K562 (cell line): ENCODE data around the gene TTC28. TPM values are rescaled to one million over a fixed set of nuclear protein-coding genes. Genes with fewer than 3 reads are reported as not detected.

Experiments
- BRD4 ChIP-seq: fragments of 200-600 bp; sonication (generic); IDR thresholded peaks from 2 replicates; pipeline ENCODE4 v1.6.1; 2017; ENCODE audit warnings: inconsistent platforms
- CREM ChIP-seq: IDR thresholded peaks from 2 replicates; pipeline ENCODE4 v1.6.1; 2014; ENCODE audit warnings: antibody characterized with exemption, low read depth
- DNMT1 ChIP-seq: fragments of 450-650 bp; IDR thresholded peaks from 2 replicates; pipeline ENCODE4 v1.6.1; 2016; ENCODE audit warnings: antibody characterized with exemption, mild to moderate bottlenecking
- E2F3 ChIP-seq: fragments of 250-450 bp; sonication (Bioruptor Pico); IDR thresholded peaks from 2 replicates; pipeline ENCODE4 v1.4.0; 2020; ENCODE audit warnings: mild to moderate bottlenecking
- HCFC1 ChIP-seq: IDR thresholded peaks from 2 replicates; pipeline ENCODE4 v1.6.1; 2012; ENCODE audit warnings: low read depth, low read length, improper control_type of control experiment
- MEF2A ChIP-seq: IDR thresholded peaks from 2 replicates; pipeline ENCODE4 v1.6.1; 2011; ENCODE audit warnings: low read depth, mild to moderate bottlenecking, low read length, moderate library complexity; ENCODE audit not compliant: control insufficient read depth
- MEIS2 ChIP-seq: fragments of 450-650 bp; IDR thresholded peaks from 2 replicates; pipeline ENCODE4 v1.6.1; 2014; ENCODE audit warnings: mild to moderate bottlenecking; ENCODE audit not compliant: partially characterized antibody
- polyA plus RNA-seq, 8 experiments: library from polyadenylated mRNA; depleted of rRNA in 4 of 8; stranded (reverse) in 5 of 8; unstranded in 3 of 8; fragments of >200 nt; fragmentation: Nextera tagmentation in 2 of 8; fragmentation: Illumina TruSeq in 1 of 8; extraction: Ambion mirVana in 2 of 8; extraction: Trizol in 1 of 8; gene quantifications; 2 replicates each; pipeline versions ENCODE4 v1.2.1 to v1.2.3, GENCODE V29; 2011 to 2014; ENCODE audit warnings: inconsistent platforms in 1 of 8, missing spikeins in 1 of 8
- total RNA-seq, 7 experiments: library from RNA; depleted of rRNA in 6 of 7; stranded (reverse); fragments of >200 nt in 6 of 7; fragmentation: Illumina TruSeq in 2 of 7; extraction: Trizol in 2 of 7; gene quantifications; 2 replicates each; pipeline versions ENCODE4 v1.2.1 to v1.2.3, GENCODE V29; 2011 to 2021; ENCODE audit warnings: low replicate concordance in 1 of 7
- TF ChIP-seq, protein P1 (sequence below): fragments of 450-650 bp; IDR thresholded peaks from 2 replicates; pipeline ENCODE4 v1.6.1; 2016; ENCODE audit warnings: low read depth
- TF ChIP-seq, protein P2 (sequence below): sonication (generic); formaldehyde crosslinking; IDR thresholded peaks from 2 replicates; pipeline ENCODE4 v1.8.1; 2023; ENCODE audit warnings: mild to moderate bottlenecking, missing genetic modification reagents

The TTC28 gene
- total and polyA plus RNA-seq, 9 of the 15 experiments (the other 6 are each of a cell fraction or from before 2014, with no cell fraction given), result 0.22 to 10.7 (median 3.1) TPM

- TF ChIP-seq, protein P1, sequence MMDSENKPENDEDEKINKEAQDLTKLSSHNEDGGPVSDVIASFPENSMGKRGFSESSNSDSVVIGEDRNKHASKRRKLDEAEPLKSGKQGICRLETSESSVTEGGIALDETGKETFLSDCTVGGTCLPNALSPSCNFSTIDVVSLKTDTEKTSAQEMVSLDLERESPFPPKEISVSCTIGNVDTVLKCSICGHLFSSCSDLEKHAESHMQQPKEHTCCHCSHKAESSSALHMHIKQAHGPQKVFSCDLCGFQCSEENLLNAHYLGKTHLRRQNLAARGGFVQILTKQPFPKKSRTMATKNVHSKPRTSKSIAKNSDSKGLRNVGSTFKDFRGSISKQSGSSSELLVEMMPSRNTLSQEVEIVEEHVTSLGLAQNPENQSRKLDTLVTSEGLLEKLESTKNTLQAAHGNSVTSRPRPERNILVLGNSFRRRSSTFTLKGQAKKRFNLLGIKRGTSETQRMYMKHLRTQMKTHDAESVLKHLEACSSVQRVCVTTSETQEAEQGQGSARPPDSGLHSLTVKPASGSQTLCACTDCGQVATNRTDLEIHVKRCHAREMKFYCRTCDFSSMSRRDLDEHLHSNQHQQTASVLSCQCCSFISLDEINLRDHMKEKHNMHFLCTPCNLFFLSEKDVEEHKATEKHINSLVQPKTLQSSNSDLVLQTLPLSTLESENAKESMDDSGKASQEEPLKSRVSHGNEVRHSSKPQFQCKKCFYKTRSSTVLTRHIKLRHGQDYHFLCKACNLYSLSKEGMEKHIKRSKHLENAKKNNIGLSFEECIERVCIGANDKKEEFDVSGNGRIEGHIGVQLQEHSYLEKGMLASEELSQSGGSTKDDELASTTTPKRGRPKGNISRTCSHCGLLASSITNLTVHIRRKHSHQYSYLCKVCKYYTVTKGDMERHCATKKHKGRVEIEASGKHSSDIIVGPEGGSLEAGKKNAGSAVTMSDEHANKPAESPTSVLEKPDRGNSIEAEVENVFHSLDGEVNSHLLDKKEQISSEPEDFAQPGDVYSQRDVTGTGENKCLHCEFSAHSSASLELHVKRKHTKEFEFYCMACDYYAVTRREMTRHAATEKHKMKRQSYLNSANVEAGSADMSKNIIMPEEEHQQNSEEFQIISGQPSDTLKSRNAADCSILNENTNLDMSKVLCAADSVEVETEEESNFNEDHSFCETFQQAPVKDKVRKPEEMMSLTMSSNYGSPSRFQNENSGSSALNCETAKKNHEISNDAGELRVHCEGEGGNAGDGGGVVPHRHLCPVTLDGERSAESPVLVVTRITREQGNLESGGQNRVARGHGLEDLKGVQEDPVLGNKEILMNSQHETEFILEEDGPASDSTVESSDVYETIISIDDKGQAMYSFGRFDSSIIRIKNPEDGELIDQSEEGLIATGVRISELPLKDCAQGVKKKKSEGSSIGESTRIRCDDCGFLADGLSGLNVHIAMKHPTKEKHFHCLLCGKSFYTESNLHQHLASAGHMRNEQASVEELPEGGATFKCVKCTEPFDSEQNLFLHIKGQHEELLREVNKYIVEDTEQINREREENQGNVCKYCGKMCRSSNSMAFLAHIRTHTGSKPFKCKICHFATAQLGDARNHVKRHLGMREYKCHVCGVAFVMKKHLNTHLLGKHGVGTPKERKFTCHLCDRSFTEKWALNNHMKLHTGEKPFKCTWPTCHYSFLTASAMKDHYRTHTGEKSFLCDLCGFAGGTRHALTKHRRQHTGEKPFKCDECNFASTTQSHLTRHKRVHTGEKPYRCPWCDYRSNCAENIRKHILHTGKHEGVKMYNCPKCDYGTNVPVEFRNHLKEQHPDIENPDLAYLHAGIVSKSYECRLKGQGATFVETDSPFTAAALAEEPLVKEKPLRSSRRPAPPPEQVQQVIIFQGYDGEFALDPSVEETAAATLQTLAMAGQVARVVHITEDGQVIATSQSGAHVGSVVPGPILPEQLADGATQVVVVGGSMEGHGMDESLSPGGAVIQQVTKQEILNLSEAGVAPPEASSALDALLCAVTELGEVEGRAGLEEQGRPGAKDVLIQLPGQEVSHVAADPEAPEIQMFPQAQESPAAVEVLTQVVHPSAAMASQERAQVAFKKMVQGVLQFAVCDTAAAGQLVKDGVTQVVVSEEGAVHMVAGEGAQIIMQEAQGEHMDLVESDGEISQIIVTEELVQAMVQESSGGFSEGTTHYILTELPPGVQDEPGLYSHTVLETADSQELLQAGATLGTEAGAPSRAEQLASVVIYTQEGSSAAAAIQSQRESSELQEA, result no peak
- TF ChIP-seq MEF2A (peak; percentile 71; the same call in 1 of the 2 replicates), HCFC1 (no peak), BRD4 (no peak), CREM (no peak), E2F3 (CRISPR knock-in tag) (no peak), DNMT1 (no peak), MEIS2 (no peak)
- TF ChIP-seq, protein P2, sequence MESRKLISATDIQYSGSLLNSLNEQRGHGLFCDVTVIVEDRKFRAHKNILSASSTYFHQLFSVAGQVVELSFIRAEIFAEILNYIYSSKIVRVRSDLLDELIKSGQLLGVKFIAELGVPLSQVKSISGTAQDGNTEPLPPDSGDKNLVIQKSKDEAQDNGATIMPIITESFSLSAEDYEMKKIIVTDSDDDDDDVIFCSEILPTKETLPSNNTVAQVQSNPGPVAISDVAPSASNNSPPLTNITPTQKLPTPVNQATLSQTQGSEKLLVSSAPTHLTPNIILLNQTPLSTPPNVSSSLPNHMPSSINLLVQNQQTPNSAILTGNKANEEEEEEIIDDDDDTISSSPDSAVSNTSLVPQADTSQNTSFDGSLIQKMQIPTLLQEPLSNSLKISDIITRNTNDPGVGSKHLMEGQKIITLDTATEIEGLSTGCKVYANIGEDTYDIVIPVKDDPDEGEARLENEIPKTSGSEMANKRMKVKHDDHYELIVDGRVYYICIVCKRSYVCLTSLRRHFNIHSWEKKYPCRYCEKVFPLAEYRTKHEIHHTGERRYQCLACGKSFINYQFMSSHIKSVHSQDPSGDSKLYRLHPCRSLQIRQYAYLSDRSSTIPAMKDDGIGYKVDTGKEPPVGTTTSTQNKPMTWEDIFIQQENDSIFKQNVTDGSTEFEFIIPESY (CRISPR knock-in tag), result no peak
Observed at GRCh38 chr22:28373831-28374230, 305.8 kb downstream of the TTC28 start (continued).
